Measurements from ENCODE around the gene HNRNPR.

DNA sequence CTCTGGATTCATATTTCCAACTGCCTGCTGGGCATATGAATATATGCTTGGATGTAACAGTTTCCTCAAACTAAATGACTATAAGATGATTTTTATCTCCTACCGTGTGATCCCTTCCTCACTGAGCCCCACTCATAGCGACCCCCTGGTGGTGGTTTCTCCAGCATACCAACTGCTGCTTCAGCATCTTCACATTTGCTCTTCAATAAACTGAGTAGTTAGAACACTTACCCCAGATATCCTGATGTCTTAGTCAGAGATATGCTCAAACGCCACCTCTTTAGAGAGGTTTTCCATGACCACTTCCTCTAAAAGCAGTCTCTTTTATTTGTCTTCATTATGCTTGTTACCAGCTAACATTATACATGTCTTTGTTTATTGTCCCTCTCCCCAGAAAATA lies 10.2 kb upstream of the HNRNPR start:
- TF ChIP-seq, protein P1, sequence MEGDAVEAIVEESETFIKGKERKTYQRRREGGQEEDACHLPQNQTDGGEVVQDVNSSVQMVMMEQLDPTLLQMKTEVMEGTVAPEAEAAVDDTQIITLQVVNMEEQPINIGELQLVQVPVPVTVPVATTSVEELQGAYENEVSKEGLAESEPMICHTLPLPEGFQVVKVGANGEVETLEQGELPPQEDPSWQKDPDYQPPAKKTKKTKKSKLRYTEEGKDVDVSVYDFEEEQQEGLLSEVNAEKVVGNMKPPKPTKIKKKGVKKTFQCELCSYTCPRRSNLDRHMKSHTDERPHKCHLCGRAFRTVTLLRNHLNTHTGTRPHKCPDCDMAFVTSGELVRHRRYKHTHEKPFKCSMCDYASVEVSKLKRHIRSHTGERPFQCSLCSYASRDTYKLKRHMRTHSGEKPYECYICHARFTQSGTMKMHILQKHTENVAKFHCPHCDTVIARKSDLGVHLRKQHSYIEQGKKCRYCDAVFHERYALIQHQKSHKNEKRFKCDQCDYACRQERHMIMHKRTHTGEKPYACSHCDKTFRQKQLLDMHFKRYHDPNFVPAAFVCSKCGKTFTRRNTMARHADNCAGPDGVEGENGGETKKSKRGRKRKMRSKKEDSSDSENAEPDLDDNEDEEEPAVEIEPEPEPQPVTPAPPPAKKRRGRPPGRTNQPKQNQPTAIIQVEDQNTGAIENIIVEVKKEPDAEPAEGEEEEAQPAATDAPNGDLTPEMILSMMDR (IDR thresholded peaks at IDR 0.05; ENCODE audit: insufficient read depth, low read length, poor library complexity, severe bottlenecking) = no peak
- no peak for TF ChIP-seq EZH2phosphoT487 (conservative IDR thresholded peaks at IDR 0.05; ENCODE audit: low read length)
